ENCODE data around the gene ABCC4.

- TF ChIP-seq CTCF (IDR thresholded peaks at IDR 0.05; ENCODE audit: low read depth, low read length, missing input control): no peak
- TF ChIP-seq SP1 (IDR thresholded peaks at IDR 0.05): no peak
- no peak for TF ChIP-seq MAX (IDR thresholded peaks at IDR 0.05)
- TF ChIP-seq HNF4G (IDR thresholded peaks at IDR 0.05): no peak
- TF ChIP-seq RAD21 (IDR thresholded peaks at IDR 0.05): no peak
- TF ChIP-seq EGR1 (IDR thresholded peaks at IDR 0.05; ENCODE audit: low read depth in 2 of 2): no peak
- TF ChIP-seq YY1 (IDR thresholded peaks at IDR 0.05): no peak
Measured at GRCh38 chr13:95033890-95034289, 267.4 kb downstream of the ABCC4 start.
